Stimulated activated memory B cell treated with anti-CD40 and anti-IgM and Interleukin-4, amounts not matched to agents 10 μg/mL and 1 μg/mL and 100 μg/mL, for 72 hours (primary cell): ENCODE data around the gene COL4A1.

Experiments
- ATAC-seq: fragments of 150-1000 bp; cut with Tn5 transposase; 2 replicates; pipeline ENCODE4 v1.10.0; 2021
- H3K27ac Mint-ChIP-seq: one replicate; pipeline ENCODE4 v1.8.0; 2022; ENCODE audit warnings: mild to moderate bottlenecking, mixed read lengths
- H3K27me3 Mint-ChIP-seq: one replicate; pipeline ENCODE4 v1.8.0; 2022; ENCODE audit warnings: mixed read lengths
- H3K36me3 Mint-ChIP-seq: one replicate; pipeline ENCODE4 v1.8.0; 2022; ENCODE audit warnings: mixed read lengths
- H3K4me1 Mint-ChIP-seq: one replicate; pipeline ENCODE4 v1.8.0; 2022; ENCODE audit warnings: mixed read lengths
- H3K4me3 Mint-ChIP-seq: one replicate; pipeline ENCODE4 v1.8.0; 2022; ENCODE audit warnings: mild to moderate bottlenecking, moderate library complexity, mixed read lengths
- H3K9me3 Mint-ChIP-seq: one replicate; pipeline ENCODE4 v1.8.0; 2022; ENCODE audit warnings: mixed read lengths

The COL4A1 gene

DNA sequence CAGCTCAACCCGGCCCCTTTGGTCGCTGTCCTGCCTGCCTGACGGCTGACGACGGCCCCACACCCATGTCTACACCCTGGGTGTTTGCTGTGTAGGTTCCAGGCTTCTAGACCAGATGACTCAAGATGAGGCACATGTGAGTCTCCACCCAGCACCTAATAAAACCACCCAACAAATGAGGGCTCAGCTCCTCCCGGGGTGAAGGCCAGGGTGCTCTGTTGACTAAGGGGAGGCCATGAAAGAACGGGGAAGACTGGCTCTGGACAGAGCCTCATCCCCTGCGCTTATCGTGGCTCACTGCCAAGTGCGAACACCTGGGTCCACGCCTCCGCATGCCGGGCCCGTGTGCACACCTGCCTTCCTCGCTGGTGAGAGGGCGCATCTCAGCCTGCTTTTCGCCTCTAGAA lies 39.7 kb upstream of the COL4A1 start:
- Mint-ChIP-seq H3K9me3 (no peaks in the 10 kb centered on the region), H3K4me1 (peaks cover 2% of the 10 kb centered on the region), H3K27me3 (peaks cover 24% of the 10 kb centered on the region), H3K36me3 (no peaks in the 10 kb centered on the region), H3K27ac (no peak overlapping the region), H3K4me3 (no peak overlapping the region)
- ATAC-seq, result no peak

DNA sequence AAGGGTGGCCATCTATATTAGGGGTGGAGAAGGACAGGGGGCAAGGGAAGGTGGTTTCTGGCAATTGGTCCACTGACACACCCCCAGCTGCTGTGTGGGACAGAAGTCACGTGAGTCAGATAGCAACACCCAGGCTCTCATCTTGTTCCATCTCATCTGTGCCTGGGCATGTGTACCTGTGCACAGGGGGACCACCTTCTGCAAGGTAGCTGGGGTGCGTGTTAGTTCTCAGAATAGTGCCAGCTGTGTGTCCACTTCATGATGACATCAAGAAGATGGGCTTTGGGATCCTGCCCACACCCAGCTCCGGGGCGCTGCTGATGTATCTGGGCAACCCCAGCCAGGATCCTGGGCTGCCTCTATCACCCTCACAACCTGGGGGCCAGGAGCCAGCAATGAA lies 38.7 kb upstream of the COL4A1 start:
- no peak for ATAC-seq
- Mint-ChIP-seq H3K4me1 (peaks cover 12% of the 10 kb centered on the region), H3K27me3 (peaks cover 24% of the 10 kb centered on the region), H3K9me3 (no peaks in the 10 kb centered on the region), H3K4me3 (no peak overlapping the region), H3K27ac (no peak overlapping the region), H3K36me3 (no peaks in the 10 kb centered on the region)

DNA sequence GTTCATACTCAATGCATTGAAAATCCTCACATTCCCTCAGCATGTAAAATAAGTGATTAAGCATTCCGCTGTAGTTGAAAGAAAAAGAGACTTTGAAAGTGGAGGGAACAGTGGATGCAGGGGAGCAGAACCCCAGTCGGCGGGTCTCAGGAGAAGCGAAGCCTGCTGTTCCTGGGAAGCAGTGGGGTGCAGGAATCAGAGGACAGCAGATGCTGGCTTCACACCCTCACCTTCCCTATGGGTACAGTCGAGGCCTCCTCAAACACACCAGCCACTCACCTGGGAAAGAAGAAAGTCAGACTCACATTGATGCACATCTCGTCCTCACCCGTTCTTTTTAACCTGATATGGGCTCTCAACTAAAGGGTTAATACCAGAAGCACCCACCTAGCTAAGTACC lies 38.3 kb upstream of the COL4A1 start:
- no peaks in the 10 kb centered on the region for H3K36me3 Mint-ChIP-seq
- no peak for ATAC-seq
- H3K27ac Mint-ChIP-seq, result no peak overlapping the region
- no peaks in the 10 kb centered on the region for H3K9me3 Mint-ChIP-seq
- peaks cover 15% of the 10 kb centered on the region for H3K4me1 Mint-ChIP-seq
- H3K27me3 Mint-ChIP-seq, result peaks cover 24% of the 10 kb centered on the region
- no peak overlapping the region for H3K4me3 Mint-ChIP-seq

DNA sequence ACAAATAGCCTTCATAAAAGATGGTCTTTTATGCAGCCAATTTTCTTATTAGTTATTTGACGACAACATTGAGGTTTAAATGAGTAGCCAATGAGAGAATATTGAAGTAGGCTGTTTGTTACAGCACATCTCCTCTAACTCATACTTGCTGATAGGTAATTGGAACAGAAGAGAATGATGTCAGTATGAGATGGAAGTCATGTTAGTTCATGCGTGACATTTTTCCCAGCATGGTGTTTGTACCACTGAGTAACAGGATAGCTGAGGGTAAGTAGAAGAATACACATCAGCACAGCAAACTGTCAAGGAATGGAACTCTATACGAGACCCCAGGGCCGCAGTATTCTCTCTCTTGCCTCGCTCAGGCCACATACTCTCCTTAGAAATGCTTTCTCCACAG lies 37.4 kb upstream of the COL4A1 start:
- Mint-ChIP-seq H3K36me3 (no peaks in the 10 kb centered on the region), H3K4me3 (no peak overlapping the region), H3K4me1 (peaks cover 15% of the 10 kb centered on the region), H3K27ac (no peak overlapping the region), H3K9me3 (no peaks in the 10 kb centered on the region), H3K27me3 (peaks cover 32% of the 10 kb centered on the region)
- no peak for ATAC-seq

DNA sequence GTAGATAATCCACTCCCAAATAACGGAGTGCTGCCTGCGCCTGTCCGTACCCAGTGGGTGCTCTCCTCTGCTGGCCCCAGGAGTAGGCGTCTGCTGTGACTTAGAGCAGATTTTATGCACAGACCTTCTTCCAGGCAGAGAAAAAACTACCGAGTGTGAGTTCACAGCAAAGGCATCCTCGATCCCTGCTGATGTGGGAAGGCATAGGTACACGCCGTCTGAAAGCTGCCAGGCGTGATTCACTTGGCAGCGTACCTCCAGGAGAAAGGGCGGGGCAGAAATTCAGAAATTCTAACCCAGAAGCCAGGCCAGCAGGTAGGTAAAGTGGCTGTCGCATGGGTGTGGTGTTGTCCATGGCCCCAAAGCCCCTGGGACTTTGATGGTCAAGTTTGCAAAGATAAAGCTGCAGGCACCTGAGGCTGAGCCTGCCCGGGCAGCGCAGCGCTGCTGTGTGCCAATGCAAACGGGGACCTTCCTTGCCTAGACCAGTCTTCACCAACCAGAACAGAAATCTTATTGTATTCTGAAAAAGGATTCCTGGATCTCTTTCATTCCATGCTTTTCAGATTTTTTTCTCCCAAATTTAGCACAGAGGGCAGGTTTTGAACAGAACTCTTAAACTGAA lies 36.4 kb upstream of the COL4A1 start:
- peaks cover 15% of the 10 kb centered on the region for H3K4me1 Mint-ChIP-seq
- no peaks in the 10 kb centered on the region for H3K9me3 Mint-ChIP-seq
- peaks cover 42% of the 10 kb centered on the region for H3K27me3 Mint-ChIP-seq
- no peak for ATAC-seq
- H3K27ac Mint-ChIP-seq, result no peak overlapping the region
- no peaks in the 10 kb centered on the region for H3K36me3 Mint-ChIP-seq
- no peak overlapping the region for H3K4me3 Mint-ChIP-seq

DNA sequence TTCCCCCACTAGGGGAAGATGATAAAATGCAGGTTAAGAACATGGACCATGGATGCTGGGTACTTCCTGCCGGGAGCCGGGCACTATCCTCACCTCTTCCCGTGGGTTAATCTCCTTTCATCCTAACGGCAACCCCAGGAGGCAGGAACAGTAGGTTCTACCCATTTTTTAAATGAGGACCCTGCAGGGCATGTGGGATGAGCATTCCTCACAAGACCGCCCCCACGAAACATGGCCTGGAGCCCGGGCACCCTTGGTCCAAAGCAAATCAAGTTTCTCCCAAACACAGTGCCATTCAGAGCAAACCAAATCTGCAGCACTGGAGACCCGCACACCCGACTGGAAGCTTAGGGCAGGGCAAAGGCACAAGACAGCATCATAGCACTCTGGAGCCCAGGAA lies 35.5 kb upstream of the COL4A1 start:
- Mint-ChIP-seq H3K9me3 (no peaks in the 10 kb centered on the region), H3K4me1 (peaks cover 15% of the 10 kb centered on the region), H3K27me3 (peaks cover 49% of the 10 kb centered on the region), H3K36me3 (no peaks in the 10 kb centered on the region), H3K4me3 (no peak overlapping the region), H3K27ac (no peak overlapping the region)
- ATAC-seq, result no peak

DNA sequence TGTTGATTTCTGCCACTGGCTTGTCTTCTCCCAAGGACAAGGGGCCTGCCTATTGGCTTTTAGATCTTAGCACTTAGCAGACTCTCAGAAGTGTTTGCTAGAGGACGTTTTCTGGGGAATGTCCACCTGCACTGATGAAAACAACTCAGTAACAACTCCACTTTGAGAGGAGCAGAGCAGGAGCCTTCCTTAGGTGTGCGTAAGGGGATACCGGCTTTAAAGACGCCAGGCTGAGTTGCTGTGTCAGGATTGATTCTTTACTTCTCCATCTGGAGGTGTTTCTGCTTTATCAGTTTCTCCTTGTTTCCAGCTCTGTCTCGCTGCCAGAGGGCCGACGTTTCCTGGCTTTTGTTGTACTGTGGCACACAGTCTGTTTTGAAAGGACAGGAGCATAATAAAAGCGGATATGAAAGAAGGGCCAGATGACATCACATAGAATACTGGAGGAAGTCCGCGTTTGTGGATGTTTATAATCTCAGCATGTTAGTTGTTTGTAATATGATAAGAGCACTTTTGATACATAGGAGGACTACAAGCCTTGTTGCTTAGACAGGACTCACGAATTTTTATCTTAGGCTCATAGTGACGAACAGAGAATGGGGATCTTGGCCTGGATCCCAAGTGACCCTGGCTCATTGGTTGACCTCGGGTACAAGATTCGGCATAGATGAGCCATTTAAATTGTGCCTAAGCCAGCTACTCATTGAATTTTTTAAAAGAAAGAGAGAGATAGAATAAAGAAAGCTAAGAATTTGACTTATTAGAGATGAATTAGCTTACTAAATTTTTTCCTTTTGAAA lies 34.7 kb upstream of the COL4A1 start:
- peak; percentile 37 for ATAC-seq
- Mint-ChIP-seq H3K27ac (peak overlapping the region; percentile 8), H3K27me3 (peaks cover 55% of the 10 kb centered on the region), H3K4me3 (no peak overlapping the region), H3K4me1 (peaks cover 15% of the 10 kb centered on the region), H3K36me3 (no peaks in the 10 kb centered on the region), H3K9me3 (no peaks in the 10 kb centered on the region)

DNA sequence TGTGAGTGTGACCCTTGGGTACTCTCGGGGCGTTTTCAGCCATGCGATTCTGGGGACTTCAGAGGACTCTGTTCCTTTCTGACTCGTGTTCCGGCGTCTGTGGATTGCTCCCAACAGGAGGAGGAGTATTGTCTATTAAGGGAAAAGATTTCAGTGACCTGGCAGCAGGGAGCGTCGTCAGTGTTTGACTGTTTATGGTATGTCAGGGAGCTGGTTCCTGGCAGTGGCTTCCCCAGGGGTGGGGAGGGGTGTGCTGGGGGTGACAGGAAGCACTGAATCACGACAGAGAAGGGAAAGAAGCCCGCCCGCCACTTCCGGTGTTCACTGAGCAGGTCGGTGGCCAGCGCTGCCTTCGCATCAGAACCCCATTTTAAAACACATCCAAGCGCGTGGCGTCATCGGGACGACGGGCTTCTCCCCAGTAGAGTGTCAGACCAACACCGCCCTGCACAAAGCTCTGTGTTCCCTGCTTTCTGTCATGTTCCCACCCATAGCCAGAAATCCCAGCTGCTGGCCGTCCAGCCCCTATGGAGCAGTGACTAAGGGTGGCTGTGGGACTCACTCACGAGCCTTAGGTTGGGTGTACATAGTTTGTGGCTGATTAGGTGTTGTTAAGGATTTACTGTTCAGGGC lies 34.0 kb upstream of the COL4A1 start:
- H3K9me3 Mint-ChIP-seq, result no peaks in the 10 kb centered on the region
- peak overlapping the region; percentile 47 for H3K4me3 Mint-ChIP-seq
- no peaks in the 10 kb centered on the region for H3K36me3 Mint-ChIP-seq
- peaks cover 55% of the 10 kb centered on the region for H3K27me3 Mint-ChIP-seq
- H3K4me1 Mint-ChIP-seq, result peaks cover 15% of the 10 kb centered on the region
- peak overlapping the region; percentile 8 for H3K27ac Mint-ChIP-seq
- peak; percentile 42 for ATAC-seq

DNA sequence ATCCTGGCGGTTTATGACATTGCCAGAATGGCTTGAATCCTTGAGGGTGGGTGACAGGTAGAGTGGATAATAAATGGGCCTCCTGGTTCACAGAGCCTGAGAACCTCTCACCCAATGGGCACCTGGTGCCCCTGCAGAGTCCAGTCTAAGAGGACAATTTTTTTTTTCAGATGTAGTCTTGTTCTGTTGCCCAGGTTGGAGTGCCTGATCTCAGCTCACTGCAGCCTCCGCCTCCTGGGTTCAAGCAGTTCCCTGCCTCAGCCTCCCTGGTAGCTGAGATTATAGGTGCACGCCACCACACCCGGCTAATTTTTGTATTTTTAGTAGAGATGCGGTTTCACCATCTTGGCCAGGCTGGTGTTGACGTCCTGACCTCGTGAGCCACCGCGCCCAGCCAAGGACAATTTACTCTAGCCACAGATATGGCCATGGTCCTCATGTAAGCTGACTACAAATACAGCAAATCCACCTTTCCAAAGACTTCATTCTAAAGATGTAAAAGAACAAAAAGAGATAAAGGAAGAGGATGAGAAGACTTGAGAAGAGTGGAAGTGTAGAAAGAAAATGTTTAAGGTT lies 33.1 kb upstream of the COL4A1 start:
- peaks cover 15% of the 10 kb centered on the region for H3K4me1 Mint-ChIP-seq
- H3K9me3 Mint-ChIP-seq, result peaks cover 3% of the 10 kb centered on the region
- no peaks in the 10 kb centered on the region for H3K36me3 Mint-ChIP-seq
- no peak overlapping the region for H3K4me3 Mint-ChIP-seq
- ATAC-seq, result no peak
- H3K27ac Mint-ChIP-seq, result no peak overlapping the region
- H3K27me3 Mint-ChIP-seq, result peaks cover 55% of the 10 kb centered on the region

DNA sequence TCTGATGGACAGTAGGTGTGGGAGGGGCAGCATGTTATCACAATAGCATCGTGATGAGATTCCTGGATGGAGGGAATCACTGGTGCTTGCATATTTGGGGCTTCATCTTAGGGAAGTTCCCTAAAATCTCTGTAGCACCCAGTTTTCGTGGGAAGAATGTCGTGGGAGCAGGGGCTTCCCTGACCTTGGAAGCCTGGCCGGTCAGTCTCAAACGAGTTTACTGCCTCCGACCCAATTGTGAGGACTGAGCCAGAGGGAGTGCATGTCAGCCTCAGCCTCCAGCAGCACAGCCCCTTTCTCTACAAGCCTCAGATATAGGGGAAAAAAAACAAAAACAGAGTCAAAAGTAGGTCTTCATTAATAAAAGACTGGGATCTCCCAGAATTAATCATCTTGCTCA lies 32.3 kb upstream of the COL4A1 start:
- Mint-ChIP-seq H3K27ac (no peak overlapping the region), H3K4me1 (peaks cover 15% of the 10 kb centered on the region), H3K36me3 (no peaks in the 10 kb centered on the region), H3K9me3 (peaks cover 9% of the 10 kb centered on the region), H3K4me3 (no peak overlapping the region), H3K27me3 (peaks cover 55% of the 10 kb centered on the region)
- ATAC-seq, result no peak

DNA sequence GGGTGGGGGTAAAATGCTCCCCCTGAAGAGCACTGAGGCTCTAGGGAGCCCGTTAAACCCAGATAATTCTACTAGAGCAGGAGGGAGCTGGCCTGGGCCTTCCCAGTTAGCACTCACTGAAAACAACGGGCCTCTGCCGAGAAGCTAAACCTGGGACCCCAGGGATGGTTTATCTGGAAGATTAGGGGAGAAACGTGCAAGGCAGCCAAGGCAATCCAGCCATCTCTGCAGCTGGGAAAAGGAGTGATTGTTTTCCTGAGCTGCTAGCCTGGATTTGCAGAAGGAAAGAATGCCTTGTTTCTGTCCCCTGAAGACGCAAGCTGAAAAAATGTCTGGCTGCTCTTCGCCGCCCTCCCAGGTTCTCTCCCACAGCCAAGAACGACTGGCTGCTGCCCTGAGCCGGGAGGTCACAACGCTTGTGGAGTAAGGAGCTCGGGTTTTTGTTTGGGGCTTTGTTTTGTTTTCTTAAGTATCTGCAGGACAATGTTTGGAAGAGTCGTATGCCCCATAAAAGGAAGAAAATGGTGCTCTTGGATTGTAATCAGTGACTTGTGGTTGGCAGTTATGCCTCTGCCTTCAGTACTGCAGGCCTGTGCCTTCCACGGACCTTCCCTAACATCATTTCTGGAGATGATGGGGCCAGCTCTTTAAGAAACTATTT lies 31.6 kb upstream of the COL4A1 start:
- Mint-ChIP-seq H3K4me1 (peaks cover 15% of the 10 kb centered on the region), H3K27ac (no peak overlapping the region), H3K9me3 (peaks cover 9% of the 10 kb centered on the region), H3K27me3 (peaks cover 55% of the 10 kb centered on the region), H3K4me3 (no peak overlapping the region), H3K36me3 (no peaks in the 10 kb centered on the region)
- no peak for ATAC-seq

DNA sequence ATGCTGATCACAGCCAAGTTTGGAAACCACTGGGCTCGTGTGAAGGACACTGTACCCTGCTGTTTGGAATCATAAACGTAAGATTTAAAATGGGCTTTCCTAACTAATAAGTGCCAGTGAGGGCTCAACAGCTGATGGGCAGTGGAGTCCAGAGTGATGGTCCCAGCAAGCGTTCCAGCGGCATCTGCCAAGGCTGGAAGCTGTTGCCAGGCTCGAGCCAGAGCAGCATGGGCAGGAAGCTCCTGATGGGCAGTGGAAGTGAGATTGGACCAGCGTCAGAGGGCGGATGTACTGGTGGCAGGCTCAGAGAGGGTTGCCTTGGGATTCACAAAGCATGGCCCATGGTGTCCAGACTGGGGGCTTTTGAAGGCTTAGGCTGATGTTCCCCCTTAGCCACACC lies 30.3 kb upstream of the COL4A1 start:
- H3K27me3 Mint-ChIP-seq, result peaks cover 51% of the 10 kb centered on the region
- H3K27ac Mint-ChIP-seq, result no peak overlapping the region
- no peak overlapping the region for H3K4me3 Mint-ChIP-seq
- ATAC-seq, result no peak
- peaks cover 9% of the 10 kb centered on the region for H3K9me3 Mint-ChIP-seq
- H3K4me1 Mint-ChIP-seq, result peaks cover 15% of the 10 kb centered on the region
- no peaks in the 10 kb centered on the region for H3K36me3 Mint-ChIP-seq

DNA sequence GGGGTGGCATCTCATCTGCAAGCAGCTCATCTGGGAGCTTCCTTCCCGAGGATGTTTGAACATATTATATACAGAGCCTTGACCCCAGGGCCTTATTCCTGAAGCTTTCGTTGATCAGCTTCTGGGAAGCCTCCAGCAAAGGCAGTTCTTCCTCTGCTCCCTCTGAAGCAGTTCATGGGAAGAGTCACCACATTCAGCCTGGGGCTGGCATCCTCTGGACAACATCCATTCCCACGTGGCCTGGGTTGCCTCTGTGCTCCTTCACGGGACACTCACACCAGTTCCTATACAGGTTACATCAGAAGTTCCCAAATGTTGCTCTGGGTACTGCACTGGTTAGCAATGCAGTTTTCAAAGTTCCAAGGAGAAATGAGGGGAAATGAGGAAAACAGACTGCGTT lies 29.7 kb upstream of the COL4A1 start:
- Mint-ChIP-seq H3K27ac (no peak overlapping the region), H3K27me3 (peaks cover 45% of the 10 kb centered on the region), H3K4me1 (peaks cover 13% of the 10 kb centered on the region), H3K9me3 (peaks cover 9% of the 10 kb centered on the region), H3K4me3 (no peak overlapping the region), H3K36me3 (no peaks in the 10 kb centered on the region)
- ATAC-seq, result no peak

DNA sequence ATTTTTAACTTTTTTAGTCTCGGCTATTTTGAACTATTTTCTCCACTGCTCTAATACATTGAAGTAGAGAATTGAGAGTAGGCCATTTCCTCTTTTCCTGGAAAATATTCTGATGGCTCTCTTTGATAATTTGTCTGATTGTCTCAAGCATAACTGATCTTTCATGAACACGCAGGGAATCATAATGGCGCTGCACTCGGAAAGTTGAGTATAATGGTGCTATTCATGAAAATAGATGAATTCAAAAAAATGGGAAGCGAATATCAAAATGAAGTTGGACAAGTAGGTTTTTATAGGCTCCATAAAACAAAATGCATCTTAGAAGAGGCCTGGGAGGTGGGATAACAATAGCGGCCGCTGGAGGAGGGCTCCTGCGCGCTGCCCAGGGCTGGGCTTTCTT lies 29.2 kb upstream of the COL4A1 start:
- no peak for ATAC-seq
- Mint-ChIP-seq H3K27ac (no peak overlapping the region), H3K36me3 (no peaks in the 10 kb centered on the region), H3K27me3 (peaks cover 39% of the 10 kb centered on the region), H3K4me1 (peaks cover 7% of the 10 kb centered on the region), H3K4me3 (no peak overlapping the region), H3K9me3 (peaks cover 9% of the 10 kb centered on the region)

DNA sequence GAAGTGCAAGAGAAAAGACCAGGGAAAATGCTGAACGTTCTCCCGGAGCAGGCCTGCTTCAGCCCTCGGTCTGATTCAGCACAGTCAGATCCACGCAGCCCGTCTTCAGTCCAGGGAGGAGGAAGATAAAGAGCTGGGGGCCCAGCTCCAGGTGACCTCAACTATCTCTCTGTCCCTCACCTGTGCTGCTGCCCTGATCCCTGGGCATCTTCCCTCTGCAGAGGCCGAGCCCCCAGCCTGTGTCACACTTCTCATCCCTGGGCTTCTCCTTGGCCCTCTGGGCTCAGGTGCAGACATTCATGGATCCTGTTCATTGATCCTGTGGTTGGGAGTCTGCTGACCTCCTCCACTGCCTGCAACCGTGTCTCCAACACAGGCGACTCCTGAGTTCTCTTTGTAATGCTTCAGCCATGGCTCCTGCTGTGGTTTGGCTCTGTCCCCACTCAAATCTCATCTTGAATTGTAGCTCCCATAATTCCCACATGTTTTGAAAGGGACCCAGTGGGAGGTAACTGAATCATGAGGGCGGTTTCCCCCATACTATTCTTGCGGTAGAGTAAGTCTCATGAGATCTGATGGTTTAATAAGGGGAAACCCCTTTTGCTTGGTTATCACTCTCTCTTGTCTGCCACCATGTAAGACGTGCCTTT lies 28.0 kb upstream of the COL4A1 start:
- H3K9me3 Mint-ChIP-seq, result peaks cover 9% of the 10 kb centered on the region
- H3K27me3 Mint-ChIP-seq, result peaks cover 28% of the 10 kb centered on the region
- no peak for ATAC-seq
- no peak overlapping the region for H3K4me3 Mint-ChIP-seq
- H3K27ac Mint-ChIP-seq, result no peak overlapping the region
- H3K4me1 Mint-ChIP-seq, result no peaks in the 10 kb centered on the region
- H3K36me3 Mint-ChIP-seq, result no peaks in the 10 kb centered on the region
